GM12874 (cell line): ENCODE results near the gene RPS15.

Experiments
- CTCF ChIP-seq: IDR thresholded peaks from 2 replicates; pipeline ENCODE4 v1.5.1; 2011; ENCODE audit warnings: low read depth, mild to moderate bottlenecking, control low read depth, low read length, moderate library complexity; ENCODE audit not compliant: insufficient read depth

The RPS15 gene

GRCh38 chr19:1437609-1438008, 587 bp upstream of the RPS15 start:
- no peak for TF ChIP-seq CTCF

- TF ChIP-seq CTCF = no peak
Observed at GRCh38 chr19:1438933-1439354, 748 bp downstream of the RPS15 start.

GRCh38 chr19:1440418-1440801, 2.2 kb downstream of the RPS15 start:
- no peak for TF ChIP-seq CTCF

- TF ChIP-seq CTCF = no peak
Observed at GRCh38 chr19:1441022-1441426, 2.8 kb downstream of the RPS15 start.

GRCh38 chr19:1441677-1442438, 3.7 kb downstream of the RPS15 start:
- TF ChIP-seq CTCF = no peak

- TF ChIP-seq CTCF = peak; percentile 98
Observed at GRCh38 chr19:1445185-1445931, 7.2 kb downstream of the RPS15 start.

- no peak for TF ChIP-seq CTCF
Observed at GRCh38 chr19:1445932-1446712, 7.9 kb downstream of the RPS15 start.
